KMS-11 (cell line): ENCODE data around the gene NPAS2.

Experiments used
- H2AFZ ChIP-seq: fragments of 200-600 bp; sonication (generic); 2 replicates; pipeline ENCODE4 v1.6.1; 2016; ENCODE audit warnings: antibody characterized with exemption, mixed run types, low read depth
- H3K27ac ChIP-seq: fragments of 200-600 bp; sonication (generic); 2 replicates; pipeline ENCODE4 v1.6.1; 2016; ENCODE audit warnings: mild to moderate bottlenecking, mixed run types
- H3K27me3 ChIP-seq: fragments of 200-600 bp; sonication (generic); 2 replicates; pipeline ENCODE4 v1.6.1; 2017; ENCODE audit warnings: mild to moderate bottlenecking, low read depth, mixed run types, moderate library complexity; ENCODE audit not compliant: insufficient read depth
- H3K36me3 ChIP-seq: fragments of 200-600 bp; sonication (generic); 2 replicates; pipeline ENCODE4 v1.6.1; 2017; ENCODE audit warnings: mild to moderate bottlenecking, mixed run types; ENCODE audit not compliant: insufficient read depth
- H3K4me1 ChIP-seq: fragments of 200-600 bp; sonication (generic); 2 replicates; pipeline ENCODE4 v1.6.1; 2016; ENCODE audit warnings: mild to moderate bottlenecking, low read depth, mixed run types; ENCODE audit not compliant: poor library complexity, severe bottlenecking
- H3K4me2 ChIP-seq: fragments of 200-600 bp; sonication (generic); 2 replicates; pipeline ENCODE4 v1.7.0; 2016; ENCODE audit warnings: mild to moderate bottlenecking, mixed run types
- H3K4me3 ChIP-seq: fragments of 200-600 bp; sonication (generic); IDR thresholded peaks from 2 replicates; pipeline ENCODE4 v1.6.1; 2017; ENCODE audit warnings: low read depth, low read length, mixed read lengths; ENCODE audit not compliant: insufficient read depth
- H3K79me2 ChIP-seq: fragments of 200-600 bp; sonication (generic); 2 replicates; pipeline ENCODE4 v1.6.1; 2016; ENCODE audit warnings: low read depth, mixed run types; ENCODE audit not compliant: insufficient read depth
- H3K9ac ChIP-seq: fragments of 200-600 bp; sonication (generic); 2 replicates; pipeline ENCODE4 v1.6.1; 2016; ENCODE audit warnings: mild to moderate bottlenecking, mixed run types
- H4K20me1 ChIP-seq: fragments of 200-600 bp; sonication (generic); 2 replicates; pipeline ENCODE4 v1.6.1; 2016; ENCODE audit warnings: mild to moderate bottlenecking, mixed run types; ENCODE audit not compliant: insufficient read depth
- TF ChIP-seq, protein P1 (sequence below): fragments of 200-600 bp; sonication (generic); conservative IDR thresholded peaks from 2 replicates; pipeline ENCODE4 v1.6.1; 2017; ENCODE audit warnings: low read depth, mild to moderate bottlenecking, antibody characterized with exemption, low read length, moderate library complexity, mixed read lengths

The NPAS2 gene

DNA sequence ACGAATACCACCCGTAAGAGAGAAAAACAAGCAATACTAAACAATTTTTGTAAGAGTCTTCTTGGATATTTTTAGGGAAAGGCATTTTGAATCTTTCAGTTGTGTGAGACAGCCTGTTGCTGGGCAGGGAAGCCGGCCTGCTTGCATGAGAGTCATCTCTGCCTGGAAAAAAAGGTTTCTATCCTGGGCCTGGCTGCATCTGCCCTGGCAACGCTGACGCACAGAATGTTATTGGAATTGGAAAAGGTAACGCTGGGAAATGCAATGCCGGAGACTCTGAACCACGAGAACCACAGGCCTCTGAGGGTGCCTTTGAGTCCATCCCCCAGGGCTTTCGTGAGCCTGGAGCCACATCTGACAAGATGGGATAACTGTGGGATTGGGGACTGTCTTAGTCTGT, 17.9 kb upstream of the NPAS2 start:
- no peaks in the 10 kb centered on the region for H3K4me1 ChIP-seq
- H4K20me1 ChIP-seq: no peaks in the 10 kb centered on the region
- no peaks in the 10 kb centered on the region for H3K36me3 ChIP-seq
- no peak overlapping the region for H3K4me2 ChIP-seq
- TF ChIP-seq, protein P1, sequence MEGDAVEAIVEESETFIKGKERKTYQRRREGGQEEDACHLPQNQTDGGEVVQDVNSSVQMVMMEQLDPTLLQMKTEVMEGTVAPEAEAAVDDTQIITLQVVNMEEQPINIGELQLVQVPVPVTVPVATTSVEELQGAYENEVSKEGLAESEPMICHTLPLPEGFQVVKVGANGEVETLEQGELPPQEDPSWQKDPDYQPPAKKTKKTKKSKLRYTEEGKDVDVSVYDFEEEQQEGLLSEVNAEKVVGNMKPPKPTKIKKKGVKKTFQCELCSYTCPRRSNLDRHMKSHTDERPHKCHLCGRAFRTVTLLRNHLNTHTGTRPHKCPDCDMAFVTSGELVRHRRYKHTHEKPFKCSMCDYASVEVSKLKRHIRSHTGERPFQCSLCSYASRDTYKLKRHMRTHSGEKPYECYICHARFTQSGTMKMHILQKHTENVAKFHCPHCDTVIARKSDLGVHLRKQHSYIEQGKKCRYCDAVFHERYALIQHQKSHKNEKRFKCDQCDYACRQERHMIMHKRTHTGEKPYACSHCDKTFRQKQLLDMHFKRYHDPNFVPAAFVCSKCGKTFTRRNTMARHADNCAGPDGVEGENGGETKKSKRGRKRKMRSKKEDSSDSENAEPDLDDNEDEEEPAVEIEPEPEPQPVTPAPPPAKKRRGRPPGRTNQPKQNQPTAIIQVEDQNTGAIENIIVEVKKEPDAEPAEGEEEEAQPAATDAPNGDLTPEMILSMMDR: no peak
- H3K79me2 ChIP-seq: no peaks in the 10 kb centered on the region
- H3K4me3 ChIP-seq: no peak overlapping the region
- H3K27me3 ChIP-seq: no peaks in the 10 kb centered on the region
- no peak overlapping the region for H3K27ac ChIP-seq
- no peak overlapping the region for H3K9ac ChIP-seq
- H2AFZ ChIP-seq: no peak overlapping the region

DNA sequence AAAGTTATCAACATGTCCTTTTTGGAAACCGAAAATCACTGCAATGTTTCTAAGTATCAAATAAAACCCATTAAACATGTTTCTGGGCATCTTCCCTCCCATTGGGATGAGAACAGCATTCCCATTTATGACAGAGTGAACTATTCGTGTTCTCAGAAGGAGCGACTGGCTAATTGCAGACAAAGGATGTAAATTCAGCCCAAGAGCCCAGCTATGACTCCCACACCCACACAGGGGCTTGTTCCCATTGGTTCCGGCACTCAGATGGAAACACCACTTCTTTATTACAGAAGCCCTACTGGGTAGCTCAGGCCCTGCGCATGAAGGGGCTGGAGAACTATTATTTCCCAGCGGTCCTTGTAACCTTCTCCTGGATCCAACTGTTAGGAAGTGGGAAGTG, 16.6 kb upstream of the NPAS2 start:
- TF ChIP-seq, protein P1: no peak
- no peaks in the 10 kb centered on the region for H3K4me1 ChIP-seq
- no peak overlapping the region for H3K4me3 ChIP-seq
- H4K20me1 ChIP-seq: no peaks in the 10 kb centered on the region
- no peaks in the 10 kb centered on the region for H3K27me3 ChIP-seq
- H3K4me2 ChIP-seq: no peak overlapping the region
- no peaks in the 10 kb centered on the region for H3K36me3 ChIP-seq
- H3K79me2 ChIP-seq: no peaks in the 10 kb centered on the region
- H2AFZ ChIP-seq: no peak overlapping the region
- no peak overlapping the region for H3K27ac ChIP-seq
- H3K9ac ChIP-seq: no peak overlapping the region

DNA sequence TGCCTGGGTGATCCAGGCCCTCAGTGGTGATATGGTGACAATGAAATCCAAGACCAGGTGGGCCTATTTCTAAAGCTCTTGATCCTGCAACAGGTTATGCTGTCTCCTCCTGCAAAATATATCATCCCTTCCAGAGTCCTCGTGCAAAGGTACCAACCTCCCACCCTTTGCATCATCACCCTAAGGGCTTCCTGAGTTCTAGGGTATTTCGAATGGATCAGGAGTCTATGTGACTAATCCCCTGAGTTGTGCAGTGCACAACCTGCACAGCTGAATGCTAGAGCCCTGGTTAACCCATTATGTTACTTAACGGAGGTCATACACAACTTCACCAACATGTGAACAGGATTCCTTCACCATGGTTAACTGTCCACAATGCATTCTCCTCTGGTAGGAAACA, 13.4 kb upstream of the NPAS2 start:
- TF ChIP-seq, protein P1: no peak
- Histone ChIP-seq H2AFZ (no peak overlapping the region), H3K27me3 (no peaks in the 10 kb centered on the region; the same call in 1 of the 2 replicates)

DNA sequence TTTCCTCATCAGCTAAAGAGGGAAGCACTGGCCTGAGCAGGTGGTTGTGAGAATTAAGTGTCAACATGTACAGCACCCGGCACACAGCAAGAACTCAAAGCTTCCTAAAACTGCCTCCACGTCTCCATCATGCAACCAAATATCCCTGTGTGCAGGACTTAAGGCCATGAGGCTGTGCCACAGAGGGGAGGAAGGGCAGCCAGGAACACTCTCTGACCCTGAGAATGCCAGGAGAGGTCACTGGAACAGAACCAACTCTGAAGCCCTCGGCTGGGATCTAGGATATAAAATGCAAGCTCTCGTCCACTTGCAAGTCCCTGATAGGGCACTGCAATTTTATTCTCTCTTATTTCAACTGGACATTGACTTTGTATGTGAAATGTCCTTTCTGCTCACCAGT, 12.2 kb upstream of the NPAS2 start:
- Histone ChIP-seq H3K27me3 (no peaks in the 10 kb centered on the region; the same call in 1 of the 2 replicates), H3K79me2 (no peaks in the 10 kb centered on the region), H3K4me2 (no peak overlapping the region), H3K36me3 (no peaks in the 10 kb centered on the region), H3K9ac (no peak overlapping the region), H3K4me1 (no peaks in the 10 kb centered on the region), H3K4me3 (no peak overlapping the region), H2AFZ (no peak overlapping the region), H4K20me1 (no peaks in the 10 kb centered on the region), H3K27ac (no peak overlapping the region)
- TF ChIP-seq, protein P1: no peak

More for the DNA sequence above, 13.4 kb upstream of the NPAS2 start:
- H3K4me1 ChIP-seq: no peaks in the 10 kb centered on the region
- H4K20me1 ChIP-seq: no peaks in the 10 kb centered on the region
- no peak overlapping the region for H3K4me2 ChIP-seq
- no peak overlapping the region for H3K27ac ChIP-seq
- no peaks in the 10 kb centered on the region for H3K36me3 ChIP-seq
- no peak overlapping the region for H3K4me3 ChIP-seq
- H3K9ac ChIP-seq: no peak overlapping the region
- H3K79me2 ChIP-seq: no peaks in the 10 kb centered on the region
